NCI-H1930 (cell line): ENCODE measurements around the gene C2orf74.
"Not testable (repeated sequence)": the region's sequence is repeated elsewhere in the genome, so short reads cannot be mapped to it uniquely, and the experiment has no call there.

Experiments
- DNase-seq, 2 experiments: peaks; one replicate each; lab custom pipeline; 2025; lab: John Stamatoyannopoulos, UW

C2orf74 gene

GRCh38 chr2:61161888-61162287, at the start of gene C2orf74:
Gene C2orf74 (plus strand): TSS chr2:61162188. CDS start chr2:61162515, 327 bp downstream.
- no peak for DNase-seq

GRCh38 chr2:61114147-61114546, 47.8 kb upstream of the C2orf74 start:
- no peak for DNase-seq

GRCh38 chr2:61116302-61116701, 45.7 kb upstream of the C2orf74 start:
- no peak for DNase-seq

GRCh38 chr2:61117534-61117933, 44.5 kb upstream of the C2orf74 start:
- no peak for DNase-seq

DNA sequence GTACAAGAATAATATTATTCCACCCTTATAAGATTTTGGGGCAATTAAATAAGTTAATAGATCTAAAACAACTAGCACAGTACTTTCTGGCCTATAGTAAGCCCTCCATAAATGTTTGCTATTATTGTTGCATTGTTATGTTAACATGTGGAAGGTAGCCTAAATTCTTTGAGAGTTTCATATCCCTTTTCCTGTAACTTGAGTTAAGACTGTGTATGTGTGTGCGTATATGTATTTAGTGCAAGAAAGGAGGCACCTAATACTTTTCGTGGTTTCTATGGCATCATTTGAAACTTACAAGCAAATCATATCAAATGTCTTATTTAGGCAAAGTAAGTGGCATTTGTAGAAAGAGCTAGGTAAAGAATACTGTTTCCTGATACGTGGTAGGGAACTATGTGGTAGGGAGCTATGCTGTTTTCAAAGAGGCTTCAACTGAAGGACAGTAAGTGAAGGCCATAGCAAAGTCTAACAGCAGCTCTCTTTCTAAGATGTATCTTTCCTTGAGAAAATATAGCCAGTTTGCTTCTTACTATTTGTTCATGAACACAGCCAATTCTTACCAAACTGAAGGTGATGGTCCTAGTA, 36.8 kb upstream of the C2orf74 start:
- no peak for DNase-seq

DNA sequence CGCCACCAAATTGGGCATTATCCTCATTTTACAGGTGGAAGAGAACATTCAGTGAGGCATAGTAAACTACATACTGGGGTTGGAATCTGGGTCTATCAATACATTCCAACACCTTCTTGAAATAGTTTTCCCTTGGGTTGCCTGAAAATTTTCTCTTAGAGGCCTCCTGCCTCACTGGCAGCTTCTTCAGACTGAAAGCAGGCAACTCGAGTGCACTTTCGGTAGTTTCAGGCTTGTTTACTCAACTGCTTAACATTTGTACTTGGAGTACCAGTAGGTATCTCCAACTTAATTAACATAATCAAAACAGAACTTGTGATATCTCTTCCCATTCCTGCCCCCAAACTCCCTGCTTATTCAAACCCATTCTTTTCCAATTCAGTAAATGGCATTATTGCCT, 36.2 kb upstream of the C2orf74 start:
- DNase-seq: no peak

- not testable (repeated sequence) for DNase-seq
Observed at GRCh38 chr2:61128122-61128521, 33.9 kb upstream of the C2orf74 start.

DNA sequence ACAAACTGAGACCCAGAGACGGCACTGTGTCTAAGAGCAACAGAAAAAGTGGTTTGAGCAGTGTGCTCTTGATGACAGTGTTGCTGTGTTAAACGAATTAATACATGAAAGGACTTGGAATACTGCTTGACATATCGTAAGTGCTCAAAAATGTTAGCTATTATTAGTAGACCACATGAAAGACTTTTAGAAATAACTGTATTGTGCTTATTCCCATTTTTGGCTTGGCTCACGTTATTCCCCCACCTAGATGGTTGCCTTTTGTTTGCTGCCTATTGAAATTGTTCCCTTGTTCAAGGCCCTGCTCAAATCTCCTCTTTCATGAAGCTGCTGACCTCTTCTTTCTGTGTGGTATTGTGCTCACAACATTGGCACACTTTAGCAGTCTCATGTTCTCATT, 27.8 kb upstream of the C2orf74 start:
- no peak for DNase-seq

- no peak for DNase-seq
Observed at GRCh38 chr2:61135510-61135909, 26.5 kb upstream of the C2orf74 start.

GRCh38 chr2:61138859-61139258, 23.1 kb upstream of the C2orf74 start:
- DNase-seq: no peak

DNA sequence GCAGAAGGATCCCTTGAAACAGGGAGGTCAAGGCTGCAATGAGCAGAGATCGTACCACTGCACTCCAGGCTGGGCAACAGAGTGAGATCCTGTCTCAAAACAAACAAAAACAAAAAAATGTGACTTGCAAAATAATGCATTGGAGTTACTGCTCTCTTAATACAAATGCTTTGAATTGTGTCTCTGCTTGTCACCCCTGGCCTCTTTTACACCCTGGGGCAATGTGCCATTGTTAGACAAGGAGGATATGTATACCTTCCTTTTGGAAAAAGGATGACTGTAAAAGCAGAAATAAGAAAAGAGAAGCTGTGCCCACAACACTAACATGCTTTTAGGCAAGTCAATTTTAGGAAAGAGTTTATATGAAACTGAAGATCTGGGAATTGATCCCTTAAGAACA, 20.8 kb upstream of the C2orf74 start:
- DNase-seq: no peak

DNA sequence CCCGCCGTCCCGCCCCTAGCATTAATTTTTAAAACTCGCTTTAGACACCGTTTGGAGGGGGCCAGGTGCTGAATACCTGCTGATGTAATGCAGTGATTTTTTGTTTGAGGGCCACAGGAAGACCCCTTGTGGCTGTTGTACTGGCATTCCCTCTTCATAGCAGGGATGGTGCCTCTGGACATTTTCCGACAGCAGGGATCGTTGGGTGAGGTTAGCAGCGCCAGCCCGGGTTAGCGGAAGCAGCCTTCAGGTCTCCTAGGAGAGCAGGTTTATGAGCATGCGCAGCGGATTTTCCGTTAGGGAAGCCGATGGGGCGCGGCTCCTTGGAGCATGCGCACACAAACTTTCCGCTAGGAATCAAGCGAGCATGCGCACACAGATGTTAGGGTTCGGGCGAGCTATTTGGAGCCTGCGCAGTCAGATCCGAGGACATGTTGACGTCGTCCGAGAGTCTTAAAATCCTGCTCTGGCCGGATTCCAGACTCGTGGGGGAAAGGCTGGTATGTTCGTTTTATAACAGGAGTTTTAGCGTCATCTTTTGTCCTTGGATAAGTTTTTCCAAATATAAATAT, 17.2 kb upstream of the C2orf74 start:
- no peak for DNase-seq

- DNase-seq: no peak
Observed at GRCh38 chr2:61145990-61146389, 16.0 kb upstream of the C2orf74 start.

GRCh38 chr2:61148091-61148490, 13.9 kb upstream of the C2orf74 start:
- not testable (repeated sequence) for DNase-seq

- DNase-seq: no peak
Observed at GRCh38 chr2:61149074-61149473, 12.9 kb upstream of the C2orf74 start.

DNA sequence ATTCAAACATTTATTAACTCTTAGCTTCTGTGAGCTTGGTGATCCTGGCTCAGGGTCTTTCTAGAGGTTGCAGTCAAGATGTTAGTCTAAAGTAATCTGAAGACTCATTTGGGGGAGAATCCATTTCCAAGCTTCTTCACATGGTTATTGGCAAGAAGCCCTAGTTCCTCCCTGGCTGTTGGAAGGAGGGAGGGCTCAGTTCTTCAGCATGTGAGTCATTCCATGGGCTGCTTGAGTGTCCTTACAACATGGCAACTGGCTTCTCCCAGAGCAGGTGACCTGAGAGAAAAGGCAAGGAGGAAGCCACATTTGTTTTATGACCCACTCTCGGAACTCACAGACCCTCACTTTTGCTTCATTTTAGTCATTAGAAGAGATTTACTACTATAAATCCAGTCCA, 10.6 kb upstream of the C2orf74 start:
- no peak for DNase-seq

- no peak for DNase-seq
Observed at GRCh38 chr2:61157371-61158003, 4.5 kb upstream of the C2orf74 start.

DNA sequence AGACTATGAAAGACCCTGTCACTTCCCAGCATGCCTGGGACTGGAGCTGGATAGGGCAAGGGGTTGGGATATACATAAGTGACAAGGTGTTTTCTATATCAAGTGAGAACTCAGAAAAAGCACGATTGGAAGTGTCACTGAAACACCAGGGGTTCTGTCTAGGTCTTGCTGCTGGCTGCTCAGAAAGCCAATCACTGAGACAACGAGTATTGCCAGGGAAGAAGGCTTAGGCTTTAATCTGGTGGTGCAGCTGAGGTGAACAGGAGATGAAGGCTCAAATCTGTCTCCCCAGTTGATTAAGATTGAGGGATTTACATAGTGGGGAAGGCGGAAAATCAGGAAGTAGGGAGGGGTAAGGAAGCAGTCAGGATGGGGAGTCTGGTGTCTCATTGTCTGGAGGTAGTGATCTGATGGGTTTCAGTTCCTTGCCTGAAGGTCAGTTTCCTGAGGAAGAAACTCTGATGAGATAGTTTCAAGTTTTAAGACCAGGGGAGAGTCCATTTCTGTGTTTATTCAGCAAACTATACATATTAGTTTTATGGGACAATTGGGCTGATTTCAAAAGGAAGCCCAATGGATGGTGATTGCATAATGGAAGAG, 3.5 kb upstream of the C2orf74 start:
- DNase-seq: no peak

- DNase-seq: no peak
Observed at GRCh38 chr2:61162721-61163120, 733 bp downstream of the C2orf74 start.

DNA sequence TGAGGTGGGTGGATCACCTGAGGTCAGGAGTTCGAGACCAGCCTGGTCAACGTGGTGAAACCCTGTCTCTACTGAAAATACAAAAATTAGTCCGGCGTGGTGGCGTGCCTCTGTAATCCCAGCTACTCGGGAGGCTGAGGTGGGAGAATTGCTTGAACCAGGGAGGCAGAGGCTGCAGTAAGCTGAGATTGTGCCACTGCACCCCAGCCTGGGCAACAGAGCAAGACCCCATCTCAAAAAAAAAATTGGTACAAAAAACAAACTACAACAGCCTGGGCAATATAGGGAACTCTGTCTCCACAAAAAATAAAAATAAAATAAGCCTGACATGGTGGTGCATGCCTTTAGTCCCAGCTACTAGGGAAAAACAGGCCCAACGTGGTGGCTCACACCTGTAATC, 3.1 kb downstream of the C2orf74 start:
- DNase-seq: not testable (repeated sequence)

DNA sequence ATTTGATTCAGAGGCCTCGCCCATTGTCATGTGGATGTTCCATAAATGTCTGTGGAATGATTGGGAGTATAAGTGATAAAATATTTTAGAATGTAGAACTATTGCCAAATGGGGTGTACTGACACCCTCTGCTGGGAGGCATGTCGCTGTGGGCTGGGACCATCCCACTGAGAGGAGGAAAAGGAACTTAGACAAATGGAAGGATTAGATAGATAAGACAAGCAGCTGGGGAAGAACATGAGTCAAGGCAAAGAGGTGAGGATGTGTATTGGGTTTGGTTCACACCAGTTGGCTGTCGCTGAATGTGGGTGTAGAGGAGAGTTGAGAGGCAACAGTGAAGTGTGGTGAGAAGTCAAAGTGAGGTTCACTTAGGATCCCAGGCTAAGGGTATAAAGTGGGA, 4.0 kb downstream of the C2orf74 start:
- DNase-seq: no peak

DNA sequence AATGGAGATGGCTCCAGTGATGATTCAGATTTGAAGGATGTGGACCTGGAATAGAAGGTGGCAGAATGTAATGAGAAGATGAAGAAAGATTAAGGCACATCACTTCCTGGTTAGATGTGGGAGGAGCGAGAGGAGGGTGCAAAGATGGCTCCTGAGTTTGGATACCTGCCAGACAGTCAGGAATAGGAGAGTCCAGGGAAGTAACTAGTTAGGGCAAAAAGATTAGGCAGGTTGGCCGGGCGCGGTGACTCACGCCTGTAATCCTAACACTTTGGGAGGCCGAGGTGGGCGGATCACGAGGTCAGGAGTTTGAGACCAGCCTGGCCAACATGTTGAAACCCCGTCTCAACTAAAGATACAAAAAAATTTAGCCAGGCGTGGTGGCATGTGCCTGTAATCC, 5.6 kb downstream of the C2orf74 start:
- DNase-seq: no peak

DNA sequence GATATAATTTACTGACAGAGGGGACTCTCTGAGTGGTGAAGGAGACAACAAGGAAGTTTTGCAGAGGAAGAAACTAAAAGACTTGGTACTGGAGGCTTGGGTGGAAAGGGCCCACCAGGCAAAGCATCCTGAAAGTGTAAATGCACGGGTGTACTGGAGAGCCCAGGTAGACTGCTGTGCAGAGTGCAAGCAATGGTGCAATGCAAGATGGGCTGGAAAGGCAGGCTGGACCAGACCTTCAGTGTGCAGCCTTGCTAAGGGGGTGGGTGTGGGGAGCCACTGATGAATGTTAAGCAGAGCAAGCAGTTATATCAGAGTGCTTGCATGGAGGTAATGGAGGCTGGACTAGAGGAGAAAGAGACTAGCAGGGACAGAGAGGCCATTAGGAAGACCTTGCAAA, 10.7 kb downstream of the C2orf74 start:
- no peak for DNase-seq
